CD4-positive, alpha-beta T cell treated with Interferon gamma for 1 hour (primary cell): ENCODE results near the gene CYP21A2.
"Not testable (repeated sequence)": the region's sequence is repeated elsewhere in the genome, so short reads cannot be mapped to it uniquely, and the experiment has no call there.

Experiments used
- DNase-seq: peaks from one replicate; pipeline ENCODE4 v3.0.0-alpha.2; 2020

Gene CYP21A2

DNA sequence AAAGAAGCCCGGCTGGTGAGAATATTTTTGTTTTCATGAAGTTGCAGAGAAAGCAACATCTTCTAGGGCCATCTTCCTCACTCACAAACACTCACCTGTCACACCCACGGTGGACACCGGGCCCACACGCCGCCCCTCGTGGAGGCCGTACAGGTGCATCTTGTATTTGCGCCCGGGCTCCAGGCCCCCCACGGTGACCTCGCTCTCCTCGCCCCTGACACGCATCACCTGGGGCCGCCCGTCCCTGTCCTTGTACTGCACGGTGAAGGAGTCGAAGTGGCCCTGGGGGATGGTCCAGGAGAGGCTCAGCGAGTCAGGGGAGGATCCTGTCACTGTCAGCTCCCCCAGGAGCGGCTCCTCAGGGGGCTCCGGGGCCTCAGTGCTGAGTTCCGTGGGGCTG lies 17.5 kb downstream of the CYP21A2 start:
- DNase-seq, result not testable (repeated sequence)

- DNase-seq, result no peak
These were observed 18.0 kb downstream of the CYP21A2 start for GRCh38 chr6:32056254-32056653.

GRCh38 chr6:32057966-32058365 lies 19.8 kb downstream of the CYP21A2 start:
- no peak for DNase-seq

- no peak for DNase-seq
These were observed 20.3 kb downstream of the CYP21A2 start for GRCh38 chr6:32058511-32058963.

GRCh38 chr6:32060966-32061655 lies 22.9 kb downstream of the CYP21A2 start:
- DNase-seq, result no peak

- no peak for DNase-seq
These were observed 26.5 kb downstream of the CYP21A2 start for GRCh38 chr6:32064706-32065105.

- not testable (repeated sequence) for DNase-seq
These were observed 29.3 kb downstream of the CYP21A2 start for GRCh38 chr6:32067521-32067920.

- not testable (repeated sequence) for DNase-seq
These were observed 30.1 kb downstream of the CYP21A2 start for GRCh38 chr6:32068315-32068714.

GRCh38 chr6:32068867-32069266 lies 30.7 kb downstream of the CYP21A2 start:
- no peak for DNase-seq

- DNase-seq, result no peak
These were observed 31.2 kb downstream of the CYP21A2 start for GRCh38 chr6:32069460-32069859.

DNA sequence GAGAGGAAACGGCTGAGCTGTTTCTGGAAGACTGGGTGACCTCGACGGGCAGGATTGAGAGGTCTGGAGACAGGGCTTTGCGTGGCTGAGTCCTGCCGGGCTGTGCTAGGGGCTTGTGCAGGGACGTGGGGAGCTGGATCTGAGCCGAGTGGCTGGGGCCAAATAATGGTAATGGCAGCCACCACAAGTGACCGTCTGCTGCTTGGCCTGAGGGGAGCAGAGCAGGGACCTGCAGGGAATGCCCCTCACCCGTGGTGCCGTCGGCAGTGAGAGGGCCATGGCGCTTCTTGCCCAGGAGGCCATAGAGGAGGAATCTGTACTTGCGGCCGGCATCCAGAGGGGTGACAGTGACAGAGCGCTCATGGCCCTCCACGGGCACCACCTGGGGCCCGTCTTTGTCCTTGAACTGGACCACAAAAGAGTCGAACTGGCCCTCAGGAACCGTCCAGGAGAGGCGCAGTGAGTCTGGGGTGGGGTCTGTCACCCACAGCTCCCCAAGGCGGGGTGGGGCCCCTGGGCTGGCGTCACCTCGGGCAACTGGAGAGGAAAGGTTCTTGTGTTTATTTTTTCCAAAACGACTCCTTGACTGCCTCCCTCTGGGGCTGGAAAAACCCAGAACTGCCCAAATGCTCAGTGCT lies 31.8 kb downstream of the CYP21A2 start:
- no peak for DNase-seq

DNA sequence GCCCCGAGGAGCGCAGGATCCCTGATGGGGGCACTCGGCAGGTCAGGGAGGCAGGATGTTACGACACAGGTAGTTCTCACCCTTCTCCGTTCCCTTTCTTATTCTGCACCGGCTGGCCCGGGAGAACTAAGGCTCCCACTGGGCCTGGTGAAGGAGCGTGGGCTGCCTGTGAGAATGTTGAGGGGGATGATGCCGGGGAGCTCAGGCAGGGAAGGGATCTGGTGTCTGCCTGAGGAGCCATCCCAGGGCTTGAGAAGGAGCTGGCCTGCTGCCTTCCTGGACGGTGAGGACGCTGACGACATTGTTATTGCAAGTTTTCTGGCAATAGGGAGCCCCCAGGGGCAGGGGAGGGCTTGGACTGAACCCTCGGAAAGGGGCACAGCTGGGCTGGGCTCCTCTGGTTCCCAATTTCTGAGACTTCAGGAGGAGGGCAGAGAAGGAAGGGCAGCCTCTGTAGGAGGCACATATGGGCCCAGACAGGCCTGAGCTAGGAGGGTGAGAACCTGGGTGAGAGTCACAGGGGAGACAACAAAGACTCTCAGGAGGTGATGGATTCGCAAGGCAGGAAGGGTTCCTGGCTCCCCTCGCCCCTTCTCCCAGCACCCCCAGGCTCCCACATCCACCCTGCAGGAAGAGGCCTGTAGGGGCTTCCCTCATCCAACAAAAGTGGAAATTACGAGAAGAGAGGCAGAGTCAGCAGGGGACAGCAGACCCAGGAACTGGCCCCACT lies 32.8 kb downstream of the CYP21A2 start:
- no peak for DNase-seq

DNA sequence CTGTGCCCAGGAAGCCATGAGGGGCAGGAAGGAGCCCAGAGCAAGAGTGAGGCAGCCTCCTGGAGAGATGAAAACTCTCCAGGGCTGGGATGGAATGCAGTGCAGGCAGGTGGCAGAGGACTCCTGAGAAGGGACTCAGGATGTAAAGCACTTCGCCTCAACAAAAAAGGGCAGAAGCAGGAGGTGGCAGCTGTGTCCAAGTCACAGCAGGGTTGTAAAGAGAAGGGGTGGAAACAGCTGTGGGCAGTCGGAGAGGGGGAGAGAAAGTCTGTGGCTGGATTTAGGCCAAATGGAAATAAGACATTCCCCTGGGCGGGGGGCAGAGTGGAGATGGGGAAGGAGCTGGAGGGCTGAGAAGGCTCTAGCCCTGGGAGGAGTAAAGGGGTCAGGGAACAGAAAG lies 34.9 kb downstream of the CYP21A2 start:
- DNase-seq, result no peak

GRCh38 chr6:32073613-32074012 lies 35.4 kb downstream of the CYP21A2 start:
- no peak for DNase-seq

DNA sequence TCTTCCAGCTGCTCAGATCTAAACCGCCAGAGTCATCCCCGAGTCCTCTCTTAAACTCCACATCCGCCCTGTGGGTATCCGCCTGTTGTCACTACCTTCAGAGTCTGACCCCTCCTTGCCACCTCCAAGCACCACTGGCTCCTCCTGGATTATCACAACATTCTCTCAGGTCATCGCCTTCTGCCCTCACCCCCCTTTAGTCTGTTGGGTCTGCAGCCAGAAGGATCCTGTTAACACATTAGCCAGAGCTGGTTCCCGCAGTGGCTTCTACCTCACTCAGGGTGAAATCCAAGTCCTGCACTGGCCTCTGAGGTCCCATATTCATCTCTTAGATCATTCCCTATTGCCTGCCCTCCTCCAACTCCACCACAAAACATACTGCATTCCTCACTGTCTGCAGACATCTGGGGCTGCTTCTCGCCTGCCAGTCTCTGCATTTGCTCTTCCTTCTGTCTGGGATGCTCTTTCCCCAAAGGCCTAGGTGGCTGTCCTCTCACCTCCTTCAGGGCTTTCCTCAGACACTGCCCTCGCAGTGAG lies 36.8 kb downstream of the CYP21A2 start:
- DNase-seq, result no peak

- no peak for DNase-seq
These were observed 37.6 kb downstream of the CYP21A2 start for GRCh38 chr6:32075781-32076180.

- DNase-seq, result no peak
These were observed 38.1 kb downstream of the CYP21A2 start for GRCh38 chr6:32076321-32076809.

DNA sequence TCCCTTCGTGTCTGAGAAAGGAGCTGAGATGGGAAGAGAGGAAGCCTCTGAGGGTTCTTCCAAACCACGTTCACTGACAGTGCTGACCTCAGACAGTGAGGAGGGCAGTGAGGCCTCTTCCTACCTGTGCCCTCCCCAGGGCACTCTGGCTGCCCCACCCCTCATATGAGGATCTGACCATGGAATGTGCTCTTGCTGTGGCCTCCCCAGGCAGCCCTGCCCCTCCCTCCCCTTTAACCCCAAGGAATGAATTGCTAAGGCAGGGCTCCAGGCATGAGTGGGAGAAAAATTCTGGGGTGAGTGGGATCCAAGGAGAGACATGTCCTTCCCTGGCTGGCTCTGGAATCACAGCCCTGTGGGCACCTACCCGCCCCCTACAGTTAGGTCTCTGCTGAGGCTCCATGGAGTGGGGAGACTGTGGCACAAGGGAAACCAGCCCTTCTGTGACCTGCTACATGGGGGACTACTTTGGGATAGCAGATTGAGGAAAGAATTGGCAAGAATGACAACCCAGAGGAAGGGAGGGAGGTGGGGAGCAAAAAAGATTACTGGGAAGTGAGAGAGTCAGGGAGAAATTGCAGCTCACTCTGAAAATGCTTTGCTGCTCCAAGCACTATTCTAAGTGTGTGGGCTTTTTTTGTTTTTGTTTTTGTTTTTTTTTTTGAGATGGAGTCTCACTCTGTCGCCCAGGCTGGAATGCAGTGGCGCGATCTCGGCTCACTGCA lies 41.5 kb downstream of the CYP21A2 start:
- DNase-seq, result no peak

- no peak for DNase-seq
These were observed 43.2 kb downstream of the CYP21A2 start for GRCh38 chr6:32081168-32081990.

- no peak for DNase-seq
These were observed 44.3 kb downstream of the CYP21A2 start for GRCh38 chr6:32082478-32082877.

GRCh38 chr6:32082935-32083334 lies 44.7 kb downstream of the CYP21A2 start:
- DNase-seq, result no peak
